Lung (tissue), 12 donors: Measurements from ENCODE around the gene GNAZ. TPM values are rescaled to one million over a fixed set of nuclear protein-coding genes. Genes with fewer than 3 reads are reported as not detected.

Experiments used
- ATAC-seq: fragments of 200-7000 bp; cut with Tn5 transposase; one replicate; pipeline ENCODE4 v1.9.1; 2020; ENCODE audit warnings: moderate number of reproducible peaks; ENCODE audit not compliant: insufficient read depth, low FRiP score
- DNase-seq, 3 donors: peaks; one replicate each; pipeline ENCODE4 v3.0.0-alpha.2; 2013 to 2017
- H3K27ac ChIP-seq, 2 donors: one replicate each; pipeline ENCODE4 v1.5.1; 2013; ENCODE audit warnings: mild to moderate bottlenecking in 2 of 2, moderate library complexity in 2 of 2, control low read depth in 1 of 2, inconsistent platforms in 1 of 2, low read depth in 1 of 2, low read length in 1 of 2
- H3K27me3 ChIP-seq, 3 donors: one replicate each; pipeline ENCODE4 v1.5.1; 2013; ENCODE audit warnings: low read length in 2 of 3; ENCODE audit not compliant: control insufficient read depth in 3 of 3, insufficient read depth in 3 of 3
- H3K36me3 ChIP-seq, 4 donors: one replicate each; pipeline ENCODE4 v1.5.1; 2013; ENCODE audit warnings: low read length in 4 of 4, mild to moderate bottlenecking in 1 of 4, moderate library complexity in 1 of 4; ENCODE audit not compliant: control insufficient read depth in 4 of 4, insufficient read depth in 4 of 4
- H3K4me1 ChIP-seq, 5 donors: one replicate each; pipeline ENCODE4 v1.5.1; 2013; ENCODE audit warnings: low read length in 5 of 5, mild to moderate bottlenecking in 2 of 5, moderate library complexity in 1 of 5; ENCODE audit not compliant: control insufficient read depth in 5 of 5, insufficient read depth in 5 of 5
- H3K4me3 ChIP-seq: one replicate; pipeline ENCODE4 v1.5.1; 2013; ENCODE audit warnings: mild to moderate bottlenecking, control low read depth, moderate library complexity
- H3K9ac ChIP-seq, 2 donors: one replicate each; pipeline ENCODE4 v1.5.1; 2013; ENCODE audit warnings: low read length in 2 of 2, control low read depth in 1 of 2; ENCODE audit not compliant: insufficient read depth in 1 of 2
- H3K9me3 ChIP-seq, 4 donors: one replicate each; pipeline ENCODE4 v1.5.1; 2013; ENCODE audit warnings: low read length in 3 of 4, mild to moderate bottlenecking in 1 of 4, moderate library complexity in 1 of 4; ENCODE audit not compliant: control insufficient read depth in 4 of 4, insufficient read depth in 3 of 4
- CTCF ChIP-seq: IDR thresholded peaks from 2 replicates; pipeline ENCODE4 v1.5.1; 2012; ENCODE audit warnings: mild to moderate bottlenecking; ENCODE audit errors: control extremely low read depth, extremely low read depth
- WGBS, 2 donors: extraction: QIAGEN DNeasy Blood & Tissue Kit; methylation state at CpG; one replicate each; pipeline ENCODE4 v1.1.7; 2013; 5-methylcytosine and 5-hydroxymethylcytosine counted together
- polyA plus RNA-seq, 2 donors: library from polyadenylated mRNA; stranded (reverse); fragments of 200-250 nt; gene quantifications; one replicate each; pipeline ENCODE4 v1.2.1, GENCODE V29; 2013
- total RNA-seq, 2 donors: library from RNA; depleted of rRNA in 1 of 2; stranded (reverse); fragments of >200 nt in 1 of 2; gene quantifications; one replicate each; pipeline ENCODE4 v1.2.1, GENCODE V29; 2014 to 2021
- donor health status: control.
- donor health status: control.
- donor health status: Bipolar disorder and iron deficiency.
- donor health status: healthy.
- donor health status: DM: yes; HTN: yes; CAD: no.

Gene GNAZ
- total and polyA plus RNA-seq, 4 donors = 0.77 to 5.0 (median 2.3) TPM

GRCh38 chr22:23057331-23057730, 13.0 kb upstream of the GNAZ start:
- no peaks in the 10 kb centered on the region for H3K27me3 ChIP-seq
- H3K36me3 ChIP-seq = no peaks in the 10 kb centered on the region
- 41 to 64% methylated on average over 1 of the region's 1 CpG for WGBS, 2 donors
- H3K9ac ChIP-seq = no peak overlapping the region
- DNase-seq (peak in 1 of 3 donors; percentile 3), ATAC-seq (no peak)
- peaks cover 0 to 14% (median 3%) of the 10 kb centered on the region in 4 donors for H3K9me3 ChIP-seq
- no peak overlapping the region for H3K4me3 ChIP-seq
- no peaks in the 10 kb centered on the region for H3K4me1 ChIP-seq
- no peak for TF ChIP-seq CTCF
- H3K27ac ChIP-seq = no peak overlapping the region

GRCh38 chr22:23058063-23058462, 12.3 kb upstream of the GNAZ start:
- ATAC-seq (no peak), DNase-seq (peak in 1 of 3 donors; percentile 10)
- no peaks in the 10 kb centered on the region for H3K36me3 ChIP-seq
- no peaks in the 10 kb centered on the region for H3K4me1 ChIP-seq
- WGBS, 2 donors = 54 to 73% methylated on average over 2 of the region's 2 CpGs
- H3K27ac ChIP-seq = no peak overlapping the region
- no peak overlapping the region for H3K9ac ChIP-seq
- H3K27me3 ChIP-seq = no peaks in the 10 kb centered on the region
- H3K9me3 ChIP-seq = peaks cover 0 to 14% (median 3%) of the 10 kb centered on the region in 4 donors
- H3K4me3 ChIP-seq = no peak overlapping the region
- no peak for TF ChIP-seq CTCF

- H3K4me1 ChIP-seq = no peaks in the 10 kb centered on the region
- no peak overlapping the region for H3K9ac ChIP-seq
- H3K27ac ChIP-seq = no peak overlapping the region
- peaks cover 0 to 9% (median 3%) of the 10 kb centered on the region in 4 donors for H3K9me3 ChIP-seq
- peak in 1 of 3 donors; percentile 10 for DNase-seq
- 82 to 88% methylated on average over 9 of the region's 9 CpGs for WGBS, 2 donors
- TF ChIP-seq CTCF = no peak
- no peaks in the 10 kb centered on the region for H3K36me3 ChIP-seq
- H3K27me3 ChIP-seq = no peaks in the 10 kb centered on the region
- no peak for ATAC-seq
- no peak overlapping the region for H3K4me3 ChIP-seq
Measured at GRCh38 chr22:23058481-23059283, 11.6 kb upstream of the GNAZ start.
